NCI-H526 treated with DMSO at 0.1 percent for 48 hours (cell line): ENCODE measurements around the gene CASP5.
"Not testable (repeated sequence)": the region's sequence is repeated elsewhere in the genome, so short reads cannot be mapped to it uniquely, and the experiment has no call there.

Experiments used
- DNase-seq: peaks from one replicate; lab custom pipeline; 2025; lab: John Stamatoyannopoulos, UW

CASP5 gene

DNA sequence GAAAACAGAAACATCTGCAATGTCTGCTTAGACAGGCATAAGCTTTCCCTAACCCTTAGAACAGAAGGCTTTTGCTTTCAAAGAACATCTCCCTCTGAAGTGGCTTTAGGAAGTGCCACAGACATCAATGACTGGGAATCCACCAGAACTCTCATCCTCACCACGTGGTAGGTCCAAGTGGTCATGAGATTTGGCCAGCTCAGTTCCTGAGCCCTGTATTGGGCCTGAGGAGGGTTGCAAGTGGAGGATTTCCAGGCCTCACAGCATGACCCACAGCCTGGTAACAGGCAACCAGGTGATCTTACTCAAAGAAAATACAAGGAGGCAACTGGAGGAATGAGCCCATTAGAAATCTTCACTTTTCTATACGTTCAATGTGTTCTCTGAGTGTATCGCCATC is 10.4 kb upstream of the CASP5 start:
- no peak for DNase-seq

GRCh38 chr11:105032495-105032894 is 9.5 kb upstream of the CASP5 start:
- DNase-seq = no peak

DNA sequence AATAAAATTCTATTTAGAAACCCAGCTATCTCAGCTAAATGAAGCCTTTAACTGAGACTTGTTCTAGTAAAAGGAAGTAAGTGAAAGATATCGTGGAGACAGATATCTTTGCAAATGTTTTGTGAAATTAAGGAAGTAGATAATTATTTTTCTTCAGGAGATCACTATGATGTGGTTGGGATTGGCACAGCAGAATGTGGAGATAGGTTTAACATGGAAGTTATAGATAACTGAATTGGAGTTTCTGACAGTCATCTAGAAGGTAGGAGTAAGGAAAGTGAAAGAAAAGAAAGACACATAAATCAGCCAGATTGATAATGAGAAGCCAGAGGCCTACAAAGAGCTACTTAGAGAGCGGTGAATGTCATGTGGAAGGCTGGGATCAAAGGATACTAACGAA is 4.7 kb upstream of the CASP5 start:
- no peak for DNase-seq

GRCh38 chr11:105024394-105024793 is 1.4 kb upstream of the CASP5 start:
- no peak for DNase-seq

- no peak for DNase-seq
Measured at GRCh38 chr11:105022527-105022926, 441 bp downstream of the CASP5 start.

DNA sequence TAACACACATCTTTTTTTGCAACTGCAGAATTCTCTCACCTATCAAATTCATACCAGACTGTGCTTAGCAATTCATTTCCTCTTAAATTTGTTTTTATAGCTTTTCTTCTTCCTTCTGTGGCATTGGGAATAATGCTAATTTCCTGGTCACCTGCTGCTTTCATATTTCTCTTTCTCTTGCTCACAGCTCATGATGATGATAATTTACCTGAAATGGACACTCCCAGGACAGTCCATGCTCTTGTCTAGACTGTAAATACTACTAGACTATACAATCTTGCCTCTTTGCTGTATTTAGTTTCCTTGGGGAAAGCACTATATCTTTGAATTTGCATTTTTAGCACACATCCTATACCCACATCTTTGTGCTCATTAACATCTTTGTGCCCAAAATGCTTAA is 15.5 kb downstream of the CASP5 start:
- DNase-seq = no peak

DNA sequence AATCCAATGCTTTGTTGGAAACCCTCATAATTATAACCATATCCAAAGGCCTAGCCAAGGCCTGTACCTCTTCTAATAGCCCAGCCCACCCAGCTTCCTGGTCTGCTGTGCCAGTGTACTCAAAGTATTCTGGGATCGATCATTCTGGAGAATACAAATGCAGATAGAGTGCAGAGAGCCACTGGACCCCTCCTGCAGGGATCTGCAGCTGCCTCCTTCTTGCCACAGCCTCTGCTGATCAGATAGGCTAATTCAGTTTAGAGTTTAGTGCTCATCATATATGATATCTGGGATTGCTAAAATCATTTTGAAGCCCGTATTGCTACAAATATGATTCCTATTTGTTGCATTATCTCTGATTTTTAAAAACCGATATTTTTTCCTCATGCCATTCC is 17.5 kb downstream of the CASP5 start:
- DNase-seq = no peak

DNA sequence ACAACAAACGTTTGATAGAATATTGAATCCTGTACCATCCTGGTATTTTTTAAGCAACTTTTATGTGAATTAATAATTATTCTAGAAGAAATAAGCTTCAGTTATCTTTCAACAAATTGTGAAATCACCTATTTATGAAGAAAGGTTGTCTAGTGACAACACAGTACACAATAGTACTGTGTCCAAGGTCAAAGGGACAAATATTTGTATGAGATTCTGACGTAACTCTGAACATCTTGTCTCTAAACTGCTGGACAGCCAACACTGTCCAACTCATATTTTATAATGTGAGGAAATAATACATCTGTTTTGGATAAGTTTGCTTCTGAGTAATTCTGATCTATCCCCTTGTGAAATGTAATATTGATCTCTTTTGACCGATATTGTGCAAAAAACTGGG is 18.9 kb downstream of the CASP5 start:
- no peak for DNase-seq

- no peak for DNase-seq
Measured at GRCh38 chr11:105003151-105003550, 19.8 kb downstream of the CASP5 start.

GRCh38 chr11:105000797-105001196 is 22.2 kb downstream of the CASP5 start:
- no peak for DNase-seq

DNA sequence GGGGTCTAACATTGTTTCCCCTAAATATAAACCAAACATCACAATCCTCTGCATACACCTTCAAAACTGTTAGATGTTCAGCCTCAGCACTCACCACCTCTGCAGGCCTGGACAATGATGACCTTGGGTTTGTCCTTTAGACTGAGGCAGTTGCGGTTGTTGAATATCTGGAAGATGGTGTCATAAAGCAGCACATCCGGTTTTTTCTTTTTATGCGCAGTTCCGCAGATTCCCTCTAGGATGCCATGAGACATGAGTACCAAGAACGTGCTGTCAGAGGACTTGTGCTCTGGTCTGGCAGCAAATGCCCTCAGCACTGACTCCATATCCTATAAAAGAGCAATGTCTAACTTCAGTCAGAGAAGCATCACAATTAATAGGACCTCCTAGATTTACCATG is 22.8 kb downstream of the CASP5 start:
- no peak for DNase-seq

DNA sequence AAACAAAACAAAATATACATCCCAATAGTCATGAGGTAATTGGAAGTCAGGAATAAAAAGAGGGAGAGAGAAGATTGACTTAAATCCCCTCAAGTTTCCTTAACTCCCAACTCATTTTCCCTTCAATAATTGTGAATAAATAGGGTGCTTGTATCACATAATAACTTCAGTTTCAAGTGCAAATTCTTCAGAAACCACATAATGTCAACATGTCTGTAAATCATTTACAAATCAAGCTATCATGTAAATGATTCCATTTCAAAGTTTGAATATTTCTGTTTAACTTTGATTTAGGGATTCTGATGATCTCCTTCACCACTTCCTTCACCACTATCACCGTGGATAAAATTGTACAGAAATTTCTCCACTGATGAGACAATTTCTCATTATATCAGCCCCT is 23.2 kb downstream of the CASP5 start:
- DNase-seq = no peak

DNA sequence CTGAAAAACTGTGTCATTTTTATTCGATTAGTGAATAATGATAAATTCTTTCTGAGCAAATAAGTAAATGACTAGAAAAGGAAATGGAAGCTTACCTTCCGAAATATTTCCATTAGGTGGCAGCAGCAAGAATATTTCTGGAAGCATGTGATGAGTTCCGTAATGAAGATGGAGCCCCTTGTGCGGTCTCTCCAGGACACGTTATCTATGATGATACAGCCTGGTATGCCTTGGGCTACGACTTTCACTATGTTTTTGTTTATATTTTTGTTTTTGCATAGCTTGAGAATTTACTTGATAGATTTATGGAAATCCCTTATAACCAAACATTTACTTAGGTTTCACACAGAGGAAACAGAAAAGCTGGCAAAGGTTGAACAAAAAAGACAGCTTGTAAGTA is 25.7 kb downstream of the CASP5 start:
- no peak for DNase-seq

- no peak for DNase-seq
Measured at GRCh38 chr11:104995001-104995408, 28.0 kb downstream of the CASP5 start.

DNA sequence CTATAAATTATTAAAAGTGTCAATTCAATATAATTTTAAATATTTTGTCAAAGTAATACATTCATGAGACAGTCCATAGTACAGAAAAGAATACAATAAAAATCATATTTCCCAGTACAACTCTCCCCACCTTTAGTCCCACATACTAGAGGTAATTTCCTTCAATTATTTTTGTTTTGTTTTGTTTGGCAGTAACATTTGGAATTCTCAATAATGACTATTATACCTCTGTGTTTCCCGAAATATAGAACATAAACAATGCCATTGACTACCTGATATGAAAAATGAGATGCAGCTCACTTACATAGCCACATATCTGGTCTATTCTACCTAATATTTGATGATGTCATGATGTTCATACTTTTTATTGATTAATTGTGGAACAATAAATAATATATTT is 30.2 kb downstream of the CASP5 start:
- DNase-seq = no peak

DNA sequence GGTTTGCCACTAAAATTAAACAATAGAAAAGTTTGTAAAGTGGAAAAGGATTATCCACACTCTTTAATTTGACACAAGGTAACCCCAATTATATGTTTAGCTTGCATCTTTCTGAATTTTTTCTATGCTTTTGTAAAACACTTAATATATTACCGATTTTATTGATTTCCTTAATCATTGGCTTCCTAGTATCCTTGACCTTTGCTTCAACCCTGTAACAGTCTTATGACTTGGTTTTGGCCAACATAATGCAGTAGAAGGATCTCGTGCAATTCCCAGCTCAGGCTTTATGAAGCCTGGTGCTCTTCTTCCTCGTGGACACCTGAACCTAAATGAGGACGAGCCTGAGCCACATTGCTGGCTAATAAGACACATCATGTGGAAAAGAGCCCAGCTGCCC is 31.0 kb downstream of the CASP5 start:
- no peak for DNase-seq

- no peak for DNase-seq
Measured at GRCh38 chr11:104984808-104985207, 38.2 kb downstream of the CASP5 start.

DNA sequence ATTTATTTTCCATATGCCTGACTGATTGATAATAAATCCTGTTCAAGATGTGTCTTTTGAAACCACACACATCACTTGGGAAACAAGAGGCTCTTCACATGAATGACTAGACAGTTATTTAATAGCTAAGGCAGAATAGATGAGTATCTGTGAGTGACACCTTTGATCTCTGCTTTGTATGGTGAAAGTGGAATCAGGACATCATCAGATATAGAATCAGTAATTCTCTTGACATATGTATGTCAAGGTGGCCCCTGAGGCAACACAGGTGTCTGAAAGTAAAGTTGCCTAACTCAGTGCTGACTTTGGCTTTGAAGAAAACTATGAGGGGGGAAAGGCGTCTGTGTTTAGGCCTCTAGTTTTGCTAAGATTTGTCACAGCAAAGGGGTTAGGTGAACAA is 43.1 kb downstream of the CASP5 start:
- DNase-seq = no peak

GRCh38 chr11:104973616-104974015 is 49.4 kb downstream of the CASP5 start:
- DNase-seq = no peak

DNA sequence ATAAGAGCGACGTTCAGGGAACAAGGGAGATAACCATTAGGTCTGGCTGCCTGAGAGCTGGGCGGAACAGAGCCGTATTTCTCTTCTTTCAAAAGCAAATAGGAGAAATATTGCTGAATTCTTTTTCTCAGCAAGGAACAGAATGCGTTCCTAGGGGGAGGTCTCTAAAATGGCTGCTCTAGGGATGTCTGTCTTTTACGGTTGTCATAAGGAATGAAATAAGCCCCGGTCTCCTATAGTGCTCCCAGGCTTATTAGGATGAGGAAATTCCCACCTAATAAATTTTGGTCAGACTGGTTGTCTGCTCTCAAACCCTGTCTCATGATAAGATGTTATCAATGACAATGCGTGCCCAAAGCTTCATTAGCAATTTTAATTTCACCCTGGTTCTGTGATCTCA is 50.0 kb downstream of the CASP5 start:
- DNase-seq = not testable (repeated sequence)

GRCh38 chr11:104970756-104971155 is 52.2 kb downstream of the CASP5 start:
- DNase-seq = no peak

DNA sequence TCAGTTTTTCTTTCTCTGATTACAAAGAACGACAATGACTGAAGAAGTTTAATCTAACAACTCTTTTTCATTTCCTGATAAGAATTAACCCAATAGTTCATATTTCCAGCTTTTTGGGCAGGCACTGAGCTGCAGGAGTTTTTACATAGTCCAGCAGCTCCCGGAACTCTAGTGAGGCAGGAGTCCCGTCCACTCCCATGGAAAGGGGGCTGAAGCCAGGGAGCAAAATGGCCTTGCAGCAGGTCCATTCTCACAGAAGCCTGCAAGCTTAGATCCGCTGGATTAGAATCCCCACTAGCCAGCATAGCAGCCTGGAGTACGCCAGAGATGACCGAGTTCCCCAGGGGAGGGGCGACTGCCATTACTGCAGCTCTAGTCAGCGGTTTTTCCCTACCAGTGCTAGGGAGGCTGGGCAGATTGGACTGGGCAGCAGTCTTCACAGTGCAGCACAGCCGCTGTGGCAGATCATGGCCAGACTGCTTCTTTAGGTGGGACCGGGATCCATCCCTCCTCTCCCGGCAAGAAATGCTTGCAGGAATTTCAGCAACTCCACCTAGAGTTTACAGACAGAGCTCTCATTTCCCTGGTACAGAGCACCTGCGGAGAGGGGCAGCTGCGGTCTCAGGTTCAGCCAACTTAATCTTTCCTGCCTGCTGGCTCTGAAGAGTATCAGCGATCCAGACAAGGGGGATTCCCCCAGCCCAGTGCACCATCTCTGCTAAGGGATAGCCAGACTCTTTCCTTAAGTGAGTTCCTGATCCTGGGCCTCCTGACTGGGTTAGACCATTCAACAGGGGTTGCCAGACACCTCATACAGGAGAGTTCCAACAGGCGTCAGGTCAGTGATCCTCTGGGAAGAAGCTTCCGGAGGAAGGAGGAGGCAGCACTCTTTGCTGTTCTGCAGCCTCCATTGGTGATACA is 53.9 kb downstream of the CASP5 start:
- no peak for DNase-seq

- no peak for DNase-seq
Measured at GRCh38 chr11:104968355-104968855, 54.6 kb downstream of the CASP5 start, which contains the start of gene CASP4. Gene CASP4 (minus strand): TSS chr11:104968574. CDS start chr11:104968525, 49 bp downstream.
